HepG2 (cell line): ENCODE data around the gene UBE2U. TPM values are rescaled to one million over a fixed set of nuclear protein-coding genes. Genes with fewer than 3 reads are reported as not detected.

ENCODE experiments used
- ATAC-seq: fragments of 200-7000 bp; cut with Tn5 transposase; 3 replicates; pipeline ENCODE4 v1.9.1; 2020; ENCODE audit warnings: mild to moderate bottlenecking, moderate library complexity
- BruUV-seq: library from RNA; stranded (reverse); fragments of 400-500 nt; replicated peaks from 2 replicates; lab custom pipeline; 2021; lab: Mats Ljungman, UMichigan
- CTCF ChIA-PET: fragments of 300-600 bp; formaldehyde crosslinking; extraction: SDS; loops from one replicate; lab custom pipeline; 2021; ENCODE audit warnings: low total read pairs, inconsistent platforms, low intra/inter-chr PET ratio; lab: Yijun Ruan, JAX
- POLR2A ChIA-PET: fragments of 350-600 bp; sonication (Branson Sonifier 250); formaldehyde crosslinking; loops from one replicate; lab custom pipeline; 2020; ENCODE audit warnings: antibody characterized with exemption, inconsistent platforms; lab: Yijun Ruan, JAX
- DNase-seq: peaks from one replicate; pipeline ENCODE4 v3.0.0-alpha.2; 2015; ENCODE audit warnings: low spot score
- FAIRE-seq: peaks from 3 replicates; lab custom pipeline; 2011; peaks lifted over from hg19 to GRCh38; lab: Jason Lieb, UNC
- H2AFZ ChIP-seq: one replicate; pipeline ENCODE4 v1.6.1; 2011; ENCODE audit warnings: low read length, inconsistent platforms
- H3K27ac ChIP-seq: fragments of 300-600 bp; 3 replicates; pipeline ENCODE4 v1.8.0; 2011; ENCODE audit warnings: mixed run types, mild to moderate bottlenecking, mixed read lengths, low read length, inconsistent platforms; ENCODE audit not compliant: insufficient read depth; ENCODE audit errors: extremely low read length
- H3K27me3 ChIP-seq, 2 experiments: fragments of 200-600 bp in 1 of 2; 2 replicates in 1 of 2; 3 replicates in 1 of 2; pipeline versions ENCODE4 v1.6.0 to v1.8.0; 2011; ENCODE audit warnings: low read length in 2 of 2, mild to moderate bottlenecking in 2 of 2, moderate library complexity in 2 of 2, inconsistent platforms in 1 of 2; ENCODE audit not compliant: insufficient read depth in 2 of 2, control insufficient read depth in 1 of 2
- H3K36me3 ChIP-seq, 2 experiments: fragments of 200-600 bp in 1 of 2; replicated peaks in 1 of 2; 2 replicates in 1 of 2; 3 replicates in 1 of 2; pipeline versions ENCODE4 v1.5.1 to v1.8.0; 2011; ENCODE audit warnings: low read length in 2 of 2, inconsistent platforms in 1 of 2; ENCODE audit not compliant: insufficient read depth in 2 of 2, control insufficient read depth in 1 of 2
- H3K4me1 ChIP-seq: 2 replicates; pipeline ENCODE4 v1.5.1; 2012; ENCODE audit warnings: low read length, inconsistent platforms; ENCODE audit not compliant: insufficient read depth
- H3K4me2 ChIP-seq: 2 replicates; pipeline ENCODE4 v1.6.0; 2011; ENCODE audit warnings: low read depth, low read length, inconsistent platforms
- H3K4me3 ChIP-seq, 3 experiments: fragments of 200-600 bp in 1 of 3; sonication (generic), shearing (Covaris generic) in 1 of 3; replicated peaks in 1 of 3; 2 replicates each; pipeline ENCODE4 v1.5.1; 2011 to 2016; ENCODE audit warnings: low read length in 3 of 3, inconsistent platforms in 2 of 3, low read depth in 2 of 3, mild to moderate bottlenecking in 2 of 3, control low read depth in 1 of 3, mixed read lengths in 1 of 3; ENCODE audit not compliant: insufficient read depth in 1 of 3
- H3K79me2 ChIP-seq: one replicate; pipeline ENCODE4 v1.6.1; 2011; ENCODE audit warnings: low read length, inconsistent platforms; ENCODE audit not compliant: insufficient read depth
- H3K9ac ChIP-seq: 2 replicates; pipeline ENCODE4 v1.6.0; 2011; ENCODE audit warnings: mild to moderate bottlenecking, low read depth, low read length, inconsistent platforms; ENCODE audit not compliant: insufficient read depth
- H3K9me3 ChIP-seq: 2 replicates; pipeline ENCODE4 v1.5.1; 2012; ENCODE audit warnings: mild to moderate bottlenecking, low read length
- H4K20me1 ChIP-seq: 2 replicates; pipeline ENCODE4 v1.6.0; 2011; ENCODE audit warnings: inconsistent platforms, mild to moderate bottlenecking, low read length, moderate library complexity; ENCODE audit not compliant: insufficient read depth
- FOXO1 ChIP-seq: sonication (generic); formaldehyde crosslinking; IDR thresholded peaks from 2 replicates; pipeline ENCODE4 v1.4.0; 2020; ENCODE audit warnings: missing genetic modification reagents
- KMT2A ChIP-seq: sonication (generic); formaldehyde crosslinking; IDR thresholded peaks from 2 replicates; pipeline ENCODE4 v1.4.0; 2020; ENCODE audit warnings: missing genetic modification reagents
- PHF21A ChIP-seq: sonication (generic); formaldehyde crosslinking; IDR thresholded peaks from 2 replicates; pipeline ENCODE4 v1.5.0; 2020; ENCODE audit warnings: mild to moderate bottlenecking, missing genetic modification reagents
- PRMT3 ChIP-seq: sonication (generic); formaldehyde crosslinking; IDR thresholded peaks from 2 replicates; pipeline ENCODE4 v1.8.1; 2022; ENCODE audit warnings: low read depth, mild to moderate bottlenecking, moderate library complexity, missing genetic modification reagents, borderline replicate concordance
- ZNF678 ChIP-seq: sonication (generic); formaldehyde crosslinking; IDR thresholded peaks from 2 replicates; pipeline ENCODE4 v1.4.0; 2020; ENCODE audit warnings: mild to moderate bottlenecking, missing genetic modification reagents
- WGBS: methylation state at CpG from one replicate; pipeline ENCODE4 v1.1.6; 2017; ENCODE audit warnings: low lambda C conversion rate; 5-methylcytosine and 5-hydroxymethylcytosine counted together
- in situ Hi-C: cut with HindIII; loops from 2 replicates; pipeline ENCODE4 v1.10.0; 2017; ENCODE audit warnings: low pct_unique_long_range_greater_than_20kb; ENCODE audit not compliant: extremely low pct_ligation_motif_present
- intact Hi-C: fragments of 100-400 bp; cut with micrococcal nuclease; formaldehyde crosslinking; loops from one replicate; pipeline ENCODE4 v1.10.0; 2022; ENCODE audit not compliant: unreplicated experiment
- polyA plus RNA-seq, 8 experiments: library from polyadenylated mRNA; depleted of rRNA in 3 of 8; stranded (reverse) in 7 of 8; unstranded in 1 of 8; fragments of >200 nt; fragmentation: Illumina TruSeq in 4 of 8; extraction: Trizol in 4 of 8; gene quantifications; 2 replicates each; pipeline versions ENCODE4 v1.2.1 to v1.2.3, GENCODE V29; 2011 to 2016; ENCODE audit warnings: low read depth in 4 of 8, missing spikeins in 1 of 8, mixed read lengths in 1 of 8; ENCODE audit not compliant: insufficient read depth in 1 of 8
- total RNA-seq, 5 experiments: library from RNA; depleted of rRNA; stranded (reverse); fragments of >200 nt; fragmentation: Illumina TruSeq; extraction: Trizol; gene quantifications; 2 replicates each; pipeline ENCODE4 v1.2.3, GENCODE V29; 2016; ENCODE audit warnings: low read depth in 1 of 5
- TF ChIP-seq, protein P1 (sequence below): conservative IDR thresholded peaks from 2 replicates; pipeline ENCODE4 v1.6.1; 2018; ENCODE audit warnings: missing genetic modification reagents

UBE2U gene
- total and polyA plus RNA-seq, 2 of the 13 experiments (the other 11 are each of a cell fraction or from before 2014, with no cell fraction given), result not detected

DNA sequence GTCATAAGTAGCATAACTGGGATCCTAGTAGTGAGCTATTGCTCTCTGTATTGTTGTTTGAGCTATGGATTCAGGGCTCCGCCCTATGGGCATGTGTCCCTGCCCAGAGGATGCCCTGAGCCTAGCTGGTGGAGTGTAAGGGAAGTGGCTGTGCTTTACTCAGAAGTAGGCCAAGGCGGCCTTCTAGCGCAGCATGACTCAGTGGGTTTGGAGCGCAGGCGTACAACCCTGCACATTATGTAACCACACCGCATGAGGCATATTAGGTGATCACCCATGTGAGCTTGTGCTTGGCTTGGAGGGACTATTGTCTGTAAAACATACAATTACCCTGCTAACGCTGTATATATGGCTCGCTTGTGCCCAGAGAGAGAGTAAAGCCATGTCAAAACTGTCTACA is 11.1 kb upstream of the UBE2U start:
- Histone ChIP-seq H2AFZ (no peak overlapping the region), H3K9me3 (no peaks in the 10 kb centered on the region), H4K20me1 (no peaks in the 10 kb centered on the region), H3K4me3 (no peak overlapping the region), H3K27ac (no peak overlapping the region), H3K9ac (no peak overlapping the region), H3K27me3 (peaks cover 0 to 5% of the 10 kb centered on the region in 2 experiments; a peak in 1 of 5 replicates), H3K4me2 (no peak overlapping the region), H3K4me1 (no peaks in the 10 kb centered on the region), H3K36me3 (no peaks in the 10 kb centered on the region), H3K79me2 (no peaks in the 10 kb centered on the region)
- no peak for DNase-seq
- ATAC-seq, result no peak
- no peak for FAIRE-seq
- BruUV-seq, result no TSS peak
- TF ChIP-seq FOXO1 (no peak), PRMT3 (CRISPR knock-in tag) (no peak), ZNF678 (CRISPR knock-in tag) (no peak), KMT2A (no peak), PHF21A (CRISPR knock-in tag) (no peak)
- 33% methylated on average over 1 of the region's 8 CpGs for WGBS
- ChIA-PET CTCF (no interaction called here), POLR2A (no interaction called here)
- intact Hi-C loops, result no loop called here
- in situ Hi-C loops, result no loop called here

DNA sequence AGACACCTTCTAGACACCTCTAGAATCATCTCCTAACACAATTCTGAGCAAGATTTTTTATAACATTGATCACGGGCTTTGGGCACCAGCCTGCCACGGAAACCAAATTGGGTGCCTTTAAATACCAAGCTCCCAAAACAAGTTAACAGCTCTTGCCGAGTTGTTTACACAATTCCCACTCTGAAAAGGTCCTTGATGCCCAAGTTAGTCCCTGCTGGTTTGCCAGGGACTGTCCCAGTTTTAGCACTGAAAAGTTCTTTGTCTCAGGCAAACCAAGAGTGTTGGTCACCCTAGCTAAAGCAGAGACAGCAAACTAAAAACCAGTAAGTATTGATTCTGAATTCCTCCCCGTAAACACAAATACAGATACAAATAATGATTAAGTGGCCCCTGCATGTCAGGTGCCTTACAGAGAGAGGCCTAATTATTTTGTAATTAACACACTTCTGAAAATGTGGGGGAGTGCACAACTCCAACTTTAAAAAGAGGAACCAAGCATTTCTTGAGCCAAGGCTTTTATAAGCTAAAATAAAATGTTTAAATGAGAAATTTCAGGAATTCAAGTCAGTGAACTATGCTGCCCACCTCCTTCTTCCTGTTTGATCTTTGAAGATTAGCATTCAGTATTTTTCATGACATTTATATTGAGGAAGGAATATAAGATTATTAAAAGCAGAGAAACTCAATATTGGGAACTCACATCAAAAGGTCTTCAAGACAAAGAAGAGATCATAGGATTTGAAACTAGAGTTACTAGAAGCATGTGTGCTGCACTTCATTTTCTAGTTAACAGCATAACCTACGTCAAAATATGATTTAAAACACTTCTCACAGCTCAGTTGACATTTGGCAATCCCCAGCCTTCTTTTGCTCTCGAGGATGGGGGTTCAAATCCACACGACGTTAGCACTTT is 9.0 kb upstream of the UBE2U start:
- POLR2A ChIA-PET, result no interaction called here
- H2AFZ ChIP-seq, result no peak overlapping the region
- CTCF ChIA-PET, result no interaction called here
- in situ Hi-C loops, result no loop called here
- H4K20me1 ChIP-seq, result no peaks in the 10 kb centered on the region
- peaks cover 0 to 5% of the 10 kb centered on the region in 2 experiments; a peak in 1 of 5 replicates for H3K27me3 ChIP-seq
- H3K9me3 ChIP-seq, result no peaks in the 10 kb centered on the region
- H3K4me2 ChIP-seq, result no peak overlapping the region
- no peak overlapping the region for H3K9ac ChIP-seq
- FAIRE-seq (no peak), ATAC-seq (no peak)
- no peak overlapping the region for H3K4me3 ChIP-seq
- no TSS peak for BruUV-seq
- WGBS, result 27% methylated on average over 8 of the region's 8 CpGs
- H3K27ac ChIP-seq, result no peak overlapping the region
- no peaks in the 10 kb centered on the region for H3K4me1 ChIP-seq
- no peaks in the 10 kb centered on the region for H3K79me2 ChIP-seq
- TF ChIP-seq, protein P1, sequence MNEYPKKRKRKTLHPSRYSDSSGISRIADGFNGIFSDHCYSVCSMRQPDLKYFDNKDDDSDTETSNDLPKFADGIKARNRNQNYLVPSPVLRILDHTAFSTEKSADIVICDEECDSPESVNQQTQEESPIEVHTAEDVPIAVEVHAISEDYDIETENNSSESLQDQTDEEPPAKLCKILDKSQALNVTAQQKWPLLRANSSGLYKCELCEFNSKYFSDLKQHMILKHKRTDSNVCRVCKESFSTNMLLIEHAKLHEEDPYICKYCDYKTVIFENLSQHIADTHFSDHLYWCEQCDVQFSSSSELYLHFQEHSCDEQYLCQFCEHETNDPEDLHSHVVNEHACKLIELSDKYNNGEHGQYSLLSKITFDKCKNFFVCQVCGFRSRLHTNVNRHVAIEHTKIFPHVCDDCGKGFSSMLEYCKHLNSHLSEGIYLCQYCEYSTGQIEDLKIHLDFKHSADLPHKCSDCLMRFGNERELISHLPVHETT, result no peak
- TF ChIP-seq, all 625 proteins: peak for 0
- no peak for DNase-seq
- H3K36me3 ChIP-seq, result no peaks in the 10 kb centered on the region
- intact Hi-C loops, result no loop called here
